ENCODE results near the gene CDC42EP4.
"Not testable (repeated sequence)": the region's sequence is repeated elsewhere in the genome, so short reads cannot be mapped to it uniquely, and the experiment has no call there.

CDC42EP4 gene

DNA sequence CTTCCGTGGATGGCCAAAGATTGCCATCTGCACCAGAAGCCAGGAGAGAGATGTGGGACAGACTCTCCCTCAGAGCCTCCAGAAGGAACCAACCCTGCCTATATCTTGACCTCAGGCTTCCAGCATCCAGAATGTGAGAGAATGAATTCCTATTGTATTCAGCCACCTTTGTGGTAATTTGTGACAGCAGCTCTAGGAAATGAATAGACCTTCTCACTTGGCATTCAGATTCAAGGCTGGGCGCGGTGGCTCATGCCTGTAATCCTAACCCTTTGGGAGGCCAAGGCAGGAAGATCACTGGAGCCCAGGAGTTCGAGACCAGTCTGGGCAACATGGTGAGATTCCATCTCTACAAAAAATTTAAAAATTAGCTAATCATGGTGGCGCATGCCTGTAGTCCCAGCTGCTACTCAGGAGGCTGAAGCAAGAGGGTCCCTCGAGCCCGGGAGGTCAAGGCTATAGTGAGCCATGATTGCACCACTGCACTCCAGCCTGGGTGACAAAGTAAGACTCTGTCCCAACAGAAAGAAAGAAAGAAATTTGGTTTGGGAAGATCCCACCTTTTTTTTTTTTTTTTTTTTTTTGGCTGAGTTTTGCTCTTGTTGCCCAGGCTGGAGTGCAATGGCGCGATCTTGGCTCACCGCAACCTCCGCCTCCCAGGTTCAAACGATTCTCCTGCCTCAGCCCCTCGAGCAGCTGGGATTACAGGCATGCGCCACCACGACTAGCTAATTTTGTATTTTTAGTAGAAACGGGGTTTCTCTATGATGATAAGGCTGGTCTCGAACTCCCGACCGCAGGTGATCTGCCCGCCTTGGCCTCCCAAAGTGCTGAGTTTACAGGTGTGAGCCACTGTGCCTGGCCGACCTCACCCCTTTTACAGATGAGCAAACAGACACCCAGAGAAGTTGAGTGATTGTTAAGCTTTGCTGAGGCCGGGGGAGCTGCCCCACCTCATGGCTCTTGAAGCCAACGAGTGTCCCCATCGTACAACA, 45.9 kb downstream of the CDC42EP4 start:
- no peaks in the 10 kb centered on the region for H3K4me1 ChIP-seq (ENCODE audit: control insufficient read depth, insufficient read depth, low read length, unreplicated experiment)
- H3K27me3 ChIP-seq (ENCODE audit: insufficient read depth, low read length): no peaks in the 10 kb centered on the region
- H3K36me3 ChIP-seq (ENCODE audit: insufficient read depth, low read length): no peaks in the 10 kb centered on the region
- no peaks in the 10 kb centered on the region for H3K79me2 ChIP-seq (ENCODE audit: control insufficient read depth, insufficient read depth, low read length, unreplicated experiment)
- no peak overlapping the region for H3K4me3 ChIP-seq (ENCODE audit: low read depth, low read length)
- H3K27ac ChIP-seq (ENCODE audit: low read depth, low read length): no peak overlapping the region
- H2AFZ ChIP-seq (ENCODE audit: low read length, unreplicated experiment): no peak overlapping the region

GRCh38 chr17:73264448-73264847, 47.4 kb downstream of the CDC42EP4 start:
- not testable (repeated sequence) for H2AFZ ChIP-seq (ENCODE audit: low read length, unreplicated experiment); H3K36me3 ChIP-seq (ENCODE audit: insufficient read depth, low read length); H3K4me3 ChIP-seq (ENCODE audit: low read depth, low read length); H3K27ac ChIP-seq (ENCODE audit: low read depth, low read length); H3K4me1 ChIP-seq (ENCODE audit: control insufficient read depth, insufficient read depth, low read length, unreplicated experiment); H3K27me3 ChIP-seq (ENCODE audit: insufficient read depth, low read length); H3K79me2 ChIP-seq (ENCODE audit: control insufficient read depth, insufficient read depth, low read length, unreplicated experiment)

DNA sequence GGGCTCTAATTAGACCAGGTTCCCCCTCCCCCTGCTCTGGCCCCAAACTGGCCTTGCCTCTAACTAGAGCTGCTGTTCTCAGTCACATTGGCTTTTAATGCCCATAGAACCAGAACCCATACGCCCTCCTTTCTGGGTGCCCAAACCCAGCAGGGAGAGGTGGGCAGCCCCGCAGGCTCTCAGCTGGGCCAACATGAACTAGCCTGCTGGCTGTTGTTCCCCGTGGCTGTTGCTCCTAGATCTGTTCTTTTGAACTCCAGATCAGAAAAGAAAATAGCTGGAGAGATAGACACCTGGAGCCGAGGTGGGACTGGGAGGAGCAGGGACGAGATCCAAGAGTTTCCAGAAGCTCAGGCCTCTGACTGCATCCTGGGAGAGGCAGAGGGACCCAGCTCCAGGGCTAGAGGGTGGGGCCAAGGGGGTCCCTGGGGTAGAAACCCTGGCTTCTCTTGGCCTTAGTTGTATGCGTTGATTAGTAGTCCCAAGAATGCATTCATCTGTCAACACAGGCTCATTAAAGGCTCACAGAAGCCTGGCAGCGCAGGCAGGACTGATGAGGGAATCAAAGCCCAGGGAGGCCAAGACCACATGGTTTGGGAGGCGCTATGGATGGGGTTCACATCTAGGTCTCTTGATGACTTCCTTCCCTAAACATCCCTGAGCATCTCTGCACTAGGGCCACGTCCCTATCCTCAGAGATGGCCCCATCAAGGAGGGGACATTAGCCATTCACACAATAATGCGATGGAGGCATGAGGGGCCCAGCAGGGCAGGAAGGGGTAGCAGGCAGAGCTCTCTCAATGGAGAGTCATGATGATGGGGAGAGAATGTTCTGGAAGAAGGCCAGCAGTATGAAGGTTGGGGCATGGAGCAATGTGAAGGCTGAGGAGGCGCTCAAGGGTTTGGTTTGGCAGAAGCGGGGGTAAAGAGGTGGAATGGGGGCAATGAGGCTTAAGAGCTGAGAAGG, 48.8 kb downstream of the CDC42EP4 start:
- no peak overlapping the region for H3K27ac ChIP-seq (ENCODE audit: low read depth, low read length)

GRCh38 chr17:73261952-73262675, 49.7 kb downstream of the CDC42EP4 start:
- no peaks in the 10 kb centered on the region for H3K79me2 ChIP-seq (ENCODE audit: control insufficient read depth, insufficient read depth, low read length, unreplicated experiment)
- H3K4me1 ChIP-seq (ENCODE audit: control insufficient read depth, insufficient read depth, low read length, unreplicated experiment): no peaks in the 10 kb centered on the region
- H3K4me3 ChIP-seq (ENCODE audit: low read depth, low read length): no peak overlapping the region
- no peak overlapping the region for H2AFZ ChIP-seq (ENCODE audit: low read length, unreplicated experiment)
- no peak overlapping the region for H3K27ac ChIP-seq (ENCODE audit: low read depth, low read length)
- no peaks in the 10 kb centered on the region for H3K36me3 ChIP-seq (ENCODE audit: insufficient read depth, low read length)
- H3K27me3 ChIP-seq (ENCODE audit: insufficient read depth, low read length): no peaks in the 10 kb centered on the region

More for the DNA sequence above, 48.8 kb downstream of the CDC42EP4 start:
- Histone ChIP-seq H2AFZ (ENCODE audit: low read length, unreplicated experiment) (no peak overlapping the region), H3K27me3 (ENCODE audit: insufficient read depth, low read length) (no peaks in the 10 kb centered on the region), H3K4me1 (ENCODE audit: control insufficient read depth, insufficient read depth, low read length, unreplicated experiment) (no peaks in the 10 kb centered on the region), H3K36me3 (ENCODE audit: insufficient read depth, low read length) (no peaks in the 10 kb centered on the region), H3K79me2 (ENCODE audit: control insufficient read depth, insufficient read depth, low read length, unreplicated experiment) (no peaks in the 10 kb centered on the region), H3K4me3 (ENCODE audit: low read depth, low read length) (no peak overlapping the region)

GRCh38 chr17:73261617-73261951, 50.2 kb downstream of the CDC42EP4 start, which contains the start of gene CPSF4L:
Gene CPSF4L, minus strand, starts transcription at chr17:73261880. Its CDS starts 62 bp downstream, at chr17:73261818.
- Histone ChIP-seq H2AFZ (ENCODE audit: low read length, unreplicated experiment) (no peak within 1 kb of the TSS), H3K79me2 (ENCODE audit: control insufficient read depth, insufficient read depth, low read length, unreplicated experiment) (no peaks in the 10 kb centered on the region), H3K36me3 (ENCODE audit: insufficient read depth, low read length) (no peaks in the 10 kb centered on the region), H3K27me3 (ENCODE audit: insufficient read depth, low read length) (no peaks in the 10 kb centered on the region), H3K4me3 (ENCODE audit: low read depth, low read length) (no peak within 1 kb of the TSS), H3K4me1 (ENCODE audit: control insufficient read depth, insufficient read depth, low read length, unreplicated experiment) (no peaks in the 10 kb centered on the region), H3K27ac (ENCODE audit: low read depth, low read length) (no peak within 1 kb of the TSS)

- Histone ChIP-seq H3K4me1 (ENCODE audit: control insufficient read depth, insufficient read depth, low read length, unreplicated experiment) (no peaks in the 10 kb centered on the region), H2AFZ (ENCODE audit: low read length, unreplicated experiment) (no peak overlapping the region), H3K27ac (ENCODE audit: low read depth, low read length) (no peak overlapping the region), H3K79me2 (ENCODE audit: control insufficient read depth, insufficient read depth, low read length, unreplicated experiment) (no peaks in the 10 kb centered on the region), H3K4me3 (ENCODE audit: low read depth, low read length) (no peak overlapping the region), H3K27me3 (ENCODE audit: insufficient read depth, low read length) (no peaks in the 10 kb centered on the region), H3K36me3 (ENCODE audit: insufficient read depth, low read length) (no peaks in the 10 kb centered on the region)
Observed at GRCh38 chr17:73257516-73257915, 54.3 kb downstream of the CDC42EP4 start.

DNA sequence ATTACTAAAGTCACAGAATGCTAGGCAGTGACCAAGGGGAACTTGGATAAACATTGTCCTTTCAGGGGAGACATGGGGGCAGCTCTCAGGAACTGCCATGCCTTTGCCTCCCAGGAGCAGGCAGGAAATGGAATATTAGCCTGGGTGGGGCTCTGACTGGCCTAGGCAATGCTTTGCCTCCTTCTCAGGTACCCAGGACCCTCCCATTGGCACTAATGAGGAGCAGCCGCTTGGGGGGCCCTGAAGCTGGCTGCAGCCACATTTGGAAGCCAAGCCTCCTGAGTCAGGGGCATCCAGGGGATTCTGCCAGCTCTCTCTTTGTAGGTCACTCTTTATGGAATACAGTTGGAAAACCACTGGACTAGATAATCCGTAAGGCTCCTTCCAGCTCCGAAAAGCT, 55.6 kb downstream of the CDC42EP4 start:
- Histone ChIP-seq H2AFZ (ENCODE audit: low read length, unreplicated experiment) (no peak overlapping the region), H3K4me1 (ENCODE audit: control insufficient read depth, insufficient read depth, low read length, unreplicated experiment) (no peaks in the 10 kb centered on the region), H3K79me2 (ENCODE audit: control insufficient read depth, insufficient read depth, low read length, unreplicated experiment) (no peaks in the 10 kb centered on the region), H3K27me3 (ENCODE audit: insufficient read depth, low read length) (no peaks in the 10 kb centered on the region), H3K4me3 (ENCODE audit: low read depth, low read length) (no peak overlapping the region), H3K36me3 (ENCODE audit: insufficient read depth, low read length) (no peaks in the 10 kb centered on the region), H3K27ac (ENCODE audit: low read depth, low read length) (no peak overlapping the region)

GRCh38 chr17:73255671-73256181, 56.1 kb downstream of the CDC42EP4 start:
- Histone ChIP-seq H3K36me3 (ENCODE audit: insufficient read depth, low read length) (no peaks in the 10 kb centered on the region), H3K27me3 (ENCODE audit: insufficient read depth, low read length) (no peaks in the 10 kb centered on the region), H3K4me1 (ENCODE audit: control insufficient read depth, insufficient read depth, low read length, unreplicated experiment) (no peaks in the 10 kb centered on the region), H3K79me2 (ENCODE audit: control insufficient read depth, insufficient read depth, low read length, unreplicated experiment) (no peaks in the 10 kb centered on the region), H3K27ac (ENCODE audit: low read depth, low read length) (no peak overlapping the region), H3K4me3 (ENCODE audit: low read depth, low read length) (no peak overlapping the region), H2AFZ (ENCODE audit: low read length, unreplicated experiment) (no peak overlapping the region)

DNA sequence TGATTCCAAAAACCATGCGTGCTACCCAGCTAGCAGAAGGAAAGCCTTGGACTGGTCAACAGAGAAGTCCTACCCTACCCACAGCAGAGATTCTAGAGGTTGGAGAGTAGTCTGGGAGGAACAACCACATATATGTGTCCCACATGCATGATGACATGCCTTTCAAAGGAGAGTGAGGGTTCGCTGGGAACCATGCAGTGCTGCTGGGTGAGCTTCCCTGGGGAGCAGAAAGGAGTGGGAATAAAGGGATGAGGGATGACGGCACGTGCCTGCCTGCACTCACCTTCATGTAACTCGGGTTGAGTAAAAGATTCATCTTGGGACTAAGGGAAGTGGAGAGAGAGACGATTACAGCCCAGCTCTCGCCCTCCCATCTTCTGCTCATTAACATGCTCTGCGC, 59.9 kb downstream of the CDC42EP4 start:
- Histone ChIP-seq H3K79me2 (ENCODE audit: control insufficient read depth, insufficient read depth, low read length, unreplicated experiment) (no peaks in the 10 kb centered on the region), H3K36me3 (ENCODE audit: insufficient read depth, low read length) (peaks cover 6% of the 10 kb centered on the region; the same call in 1 of the 2 replicates), H3K27ac (ENCODE audit: low read depth, low read length) (no peak overlapping the region), H3K4me1 (ENCODE audit: control insufficient read depth, insufficient read depth, low read length, unreplicated experiment) (no peaks in the 10 kb centered on the region), H3K27me3 (ENCODE audit: insufficient read depth, low read length) (no peaks in the 10 kb centered on the region), H2AFZ (ENCODE audit: low read length, unreplicated experiment) (no peak overlapping the region), H3K4me3 (ENCODE audit: low read depth, low read length) (no peak overlapping the region)
